ENCODE measurements around the gene AGAP6. TPM values are rescaled to one million over a fixed set of nuclear protein-coding genes. Genes with fewer than 3 reads are reported as not detected.
"Not testable (repeated sequence)": the region's sequence is repeated elsewhere in the genome, so short reads cannot be mapped to it uniquely, and the experiment has no call there.

AGAP6 gene
- total and polyA plus RNA-seq, 2 of the 8 experiments (the other 6 are each of a cell fraction or from before 2014, with no cell fraction given) = 13.0 to 15.3 TPM

GRCh38 chr10:50024716-50025383 is 36.6 kb downstream of the AGAP6 start:
- H4K20me1 ChIP-seq (replicated peaks in 1 of 2; ENCODE audit: control insufficient read depth in 1 of 2, insufficient read depth in 2 of 2, low read length in 2 of 2); H2BK12ac ChIP-seq (ENCODE audit: low read depth, low read length); H3K14ac ChIP-seq (ENCODE audit: insufficient read length); H3K9me3 ChIP-seq (ENCODE audit: insufficient read depth in 2 of 2, low read depth in 1 of 2, low read length in 1 of 2); H3K4me2 ChIP-seq (ENCODE audit: insufficient read depth in 1 of 2, low read depth in 2 of 2, low read length in 2 of 2); FAIRE-seq; H3K4me3 ChIP-seq (ENCODE audit: extremely low read depth in 1 of 4, insufficient read depth in 2 of 4, low read depth in 3 of 4, low read length in 4 of 4); POLR2A ChIA-PET (ENCODE audit: partially characterized antibody); H2BK20ac ChIP-seq (ENCODE audit: low read length); H4K8ac ChIP-seq (ENCODE audit: extremely low read depth, insufficient read depth, low read length); H4K91ac ChIP-seq (replicated peaks; ENCODE audit: insufficient read length, low read length); H2AK5ac ChIP-seq (ENCODE audit: low read depth, low read length); H2BK120ac ChIP-seq (replicated peaks; ENCODE audit: low read depth, low read length); H3K56ac ChIP-seq (replicated peaks; ENCODE audit: insufficient read length, low read depth, low read length); H2BK15ac ChIP-seq (ENCODE audit: low read length); H3K36me3 ChIP-seq (ENCODE audit: control insufficient read depth in 2 of 4, insufficient read depth in 4 of 4, low read length in 3 of 4); H3K27ac ChIP-seq (ENCODE audit: low read depth, low read length); H3K27me3 ChIP-seq (replicated peaks in 1 of 4; ENCODE audit: control insufficient read depth in 3 of 4, extremely low read depth in 1 of 4, insufficient read depth in 3 of 4, low read length in 3 of 4); H3K9ac ChIP-seq (replicated peaks in 1 of 4; ENCODE audit: extremely low read depth in 1 of 4, low read depth in 3 of 4, low read length in 3 of 4); H3K4me1 ChIP-seq (replicated peaks in 1 of 4; ENCODE audit: control insufficient read depth in 3 of 4, insufficient read depth in 4 of 4, low read length in 3 of 4); CTCF ChIA-PET (ENCODE audit: partially characterized antibody); H3K23me2 ChIP-seq (ENCODE audit: low read depth, low read length); H4K5ac ChIP-seq (ENCODE audit: insufficient read length, low read depth, low read length); H2AFZ ChIP-seq (ENCODE audit: low read length); H3K18ac ChIP-seq (ENCODE audit: extremely low read depth, low read length); H3K79me2 ChIP-seq (ENCODE audit: control insufficient read depth in 1 of 2, insufficient read depth in 2 of 2, low read length in 2 of 2); H3K23ac ChIP-seq (ENCODE audit: insufficient read length); H3K79me1 ChIP-seq (ENCODE audit: low read depth, low read length); H3K4ac ChIP-seq (replicated peaks; ENCODE audit: insufficient read length, low read depth, low read length); H2BK5ac ChIP-seq (ENCODE audit: low read depth, low read length): not testable (repeated sequence)
- DNase-seq (ENCODE audit: low read depth in 1 of 2, low spot score in 2 of 2) = peak in 1 of 2 experiments; percentile 43
- WGBS, 2 experiments (ENCODE audit: extremely low coverage in 1 of 2, insufficient coverage in 1 of 2, insufficient read length in 1 of 2, insufficient replicate concordance in 2 of 2, low coverage in 1 of 2, low lambda C conversion rate in 2 of 2, missing lambda C conversion rate in 1 of 2) = 93% methylated on average over 30 of the region's 37 CpGs; no CpG with 5 or more reads in 1 of the 2 experiments
